HEK293 (cell line): ENCODE data around the gene NME5.

Experiments
- CTCF ChIP-seq: fragments of 450-650 bp; formaldehyde crosslinking; IDR thresholded peaks from 2 replicates; pipeline ENCODE4 v1.5.1; 2016; ENCODE audit warnings: missing biosample characterization, missing genetic modification characterization
- ZNF155 ChIP-seq: fragments of 450-650 bp; formaldehyde crosslinking; IDR thresholded peaks from 2 replicates; pipeline ENCODE4 v1.5.1; 2016; ENCODE audit warnings: missing biosample characterization, missing genetic modification characterization
- ZNF423 ChIP-seq: fragments of 450-650 bp; formaldehyde crosslinking; IDR thresholded peaks from 2 replicates; pipeline ENCODE4 v1.5.1; 2016; ENCODE audit warnings: missing biosample characterization, missing genetic modification characterization
- ZNF768 ChIP-seq: fragments of 450-650 bp; formaldehyde crosslinking; IDR thresholded peaks from 2 replicates; pipeline ENCODE4 v1.5.1; 2018; ENCODE audit warnings: missing biosample characterization, mild to moderate bottlenecking, missing genetic modification characterization

- TF ChIP-seq CTCF: peak; percentile 78
- no peak for TF ChIP-seq ZNF768 (tag by site-specific recombination)
- TF ChIP-seq ZNF423 (tag by site-specific recombination): no peak
- TF ChIP-seq ZNF155 (tag by site-specific recombination): no peak
Observed at GRCh38 chr5:138180183-138180782, 41.1 kb upstream of the NME5 start.
